ENCODE measurements around the gene HSPG2.
"Not testable (repeated sequence)": the region's sequence is repeated elsewhere in the genome, so short reads cannot be mapped to it uniquely, and the experiment has no call there.

Gene HSPG2

GRCh38 chr1:21783679-21784603, 153.2 kb downstream of the HSPG2 start:
- DNase-seq (ENCODE audit: low spot score): peak; percentile 76

- DNase-seq (ENCODE audit: low spot score): peak; percentile 76
Measured at GRCh38 chr1:21782868-21783678, 154.0 kb downstream of the HSPG2 start, which contains the start of gene USP48. TSS of gene USP48 (minus strand) at chr1:21783149. CDS start at chr1:21782957, 192 bp downstream.

- DNase-seq (ENCODE audit: low spot score): no peak
Measured at GRCh38 chr1:21782349-21782867, 154.7 kb downstream of the HSPG2 start.

- no peak for DNase-seq (ENCODE audit: low spot score)
Measured at GRCh38 chr1:21781815-21782348, 155.2 kb downstream of the HSPG2 start.

- no peak for DNase-seq (ENCODE audit: low spot score)
Measured at GRCh38 chr1:21779613-21780521, 157.2 kb downstream of the HSPG2 start.

- DNase-seq (ENCODE audit: low spot score): no peak
Measured at GRCh38 chr1:21778405-21778727, 158.7 kb downstream of the HSPG2 start.

- not testable (repeated sequence) for DNase-seq (ENCODE audit: low spot score)
Measured at GRCh38 chr1:21776925-21777324, 160.2 kb downstream of the HSPG2 start.

GRCh38 chr1:21775985-21776562, 161.0 kb downstream of the HSPG2 start:
- no peak for DNase-seq (ENCODE audit: low spot score)

- DNase-seq (ENCODE audit: low spot score): peak; percentile 62
Measured at GRCh38 chr1:21775550-21775914, 161.6 kb downstream of the HSPG2 start.

- DNase-seq (ENCODE audit: low spot score): no peak
Measured at GRCh38 chr1:21774835-21775549, 162.1 kb downstream of the HSPG2 start.

GRCh38 chr1:21773585-21773984, 163.5 kb downstream of the HSPG2 start:
- DNase-seq (ENCODE audit: low spot score): no peak

Measured in COLO829 (cell line).